Peyer's patch (tissue), 4 donors: ENCODE results near the gene DGCR2.

Experiments used
- CTCF ChIP-seq, 6 experiments: fragments of 450-650 bp in 4 of 6; fragments of 200-600 bp in 2 of 6; sonication (generic) in 1 of 6; IDR thresholded peaks; one replicate each; pipeline ENCODE4 v1.5.1; 2017 to 2019; ENCODE audit warnings: antibody characterized with exemption in 6 of 6, mild to moderate bottlenecking in 3 of 6, moderate library complexity in 1 of 6
- POLR2A ChIP-seq, 2 donors: fragments of 450-650 bp; IDR thresholded peaks; one replicate each; pipeline ENCODE4 v1.5.1; 2017; ENCODE audit warnings: antibody characterized with exemption in 2 of 2, mild to moderate bottlenecking in 2 of 2, moderate library complexity in 2 of 2

GRCh38 chr22:19012308-19012986 lies 109.8 kb downstream of the DGCR2 start:
- TF ChIP-seq CTCF (IDR thresholded peaks at IDR 0.05), result no peak
- TF ChIP-seq POLR2A (IDR thresholded peaks at IDR 0.05), result no peak
